HCT116 (cell line): ENCODE data around the gene FRMD3. TPM values are rescaled to one million over a fixed set of nuclear protein-coding genes. Genes with fewer than 3 reads are reported as not detected.

Experiments
- ATAC-seq: fragments of 200-7000 bp; cut with Tn5 transposase; 2 replicates; pipeline ENCODE4 v1.9.1; 2020; ENCODE audit warnings: mild to moderate bottlenecking, moderate library complexity
- BruUV-seq: library from RNA; stranded (reverse); fragments of 400-500 nt; replicated peaks from 2 replicates; lab custom pipeline; 2021; lab: Mats Ljungman, UMichigan
- CTCF ChIA-PET: fragments of 300-600 bp; sonication (Branson Sonifier 250); formaldehyde crosslinking; loops from one replicate; lab custom pipeline; 2021; ENCODE audit warnings: antibody characterized with exemption; lab: Charles Lee
- POLR2A ChIA-PET: fragments of 300-600, 350-600 bp; sonication (Branson Sonifier 250); formaldehyde crosslinking; loops from one replicate; lab custom pipeline; 2021; ENCODE audit warnings: antibody characterized with exemption; lab: Charles Lee
- RAD21 ChIA-PET, 2 experiments: fragments of 300-600 bp; sonication (Branson Sonifier 250); formaldehyde crosslinking; loops; one replicate each; lab custom pipeline; 2023; ENCODE audit warnings: low total read pairs in 2 of 2; ENCODE audit not compliant: uncharacterized antibody in 2 of 2, unreplicated experiment in 2 of 2, low non-redundant PET in 1 of 2; lab: Charles Lee
- DNase-seq: peaks from one replicate; pipeline ENCODE4 v3.0.0-alpha.2; 2010; ENCODE audit warnings: low read depth, low spot score
- H2AFZ ChIP-seq: fragments of 200-600 bp; shearing (Covaris generic), sonication (generic); 2 replicates; pipeline ENCODE4 v1.6.1; 2017; ENCODE audit warnings: low read depth, mixed run types, mixed read lengths, antibody characterized with exemption, low read length; ENCODE audit not compliant: poor library complexity, severe bottlenecking
- H3K27ac ChIP-seq: 2 replicates; pipeline ENCODE4 v1.5.1; 2012; ENCODE audit warnings: low read depth, low read length
- H3K27me3 ChIP-seq: fragments of 200-600 bp; sonication (generic); 2 replicates; pipeline ENCODE4 v1.6.1; 2016; ENCODE audit warnings: mixed run types, low read length, mixed read lengths; ENCODE audit not compliant: insufficient read depth
- H3K36me3 ChIP-seq, 2 experiments: fragments of 200-500 bp in 1 of 2; fragments of 200-600 bp in 1 of 2; sonication (Bioruptor generic) in 1 of 2; sonication (generic) in 1 of 2; 2 replicates each; pipeline versions ENCODE4 v1.5.1 to v1.6.1; 2014 to 2016; ENCODE audit warnings: low read length in 2 of 2, inconsistent platforms in 1 of 2, mixed read lengths in 1 of 2, mixed run types in 1 of 2; ENCODE audit not compliant: insufficient read depth in 2 of 2, control insufficient read depth in 1 of 2
- H3K4me1 ChIP-seq, 2 experiments: fragments of 200-600 bp in 1 of 2; sonication (generic) in 1 of 2; 2 replicates each; pipeline versions ENCODE4 v1.5.1 to v1.6.1; 2012 to 2017; ENCODE audit warnings: low read length in 2 of 2, inconsistent platforms in 1 of 2, mild to moderate bottlenecking in 1 of 2, mixed read lengths in 1 of 2, mixed run types in 1 of 2, moderate library complexity in 1 of 2; ENCODE audit not compliant: insufficient read depth in 2 of 2, control insufficient read depth in 1 of 2
- H3K4me2 ChIP-seq: fragments of 200-600 bp; sonication (generic); 2 replicates; pipeline ENCODE4 v1.6.1; 2017; ENCODE audit warnings: mixed run types, low read length, mixed read lengths
- H3K4me3 ChIP-seq, 2 experiments: fragments of 200-600 bp in 1 of 2; sonication (generic) in 1 of 2; replicated peaks in 1 of 2; 2 replicates each; pipeline ENCODE4 v1.5.1; 2011 to 2016; ENCODE audit warnings: low read length in 2 of 2, control low read depth in 1 of 2, low read depth in 1 of 2, mild to moderate bottlenecking in 1 of 2, mixed read lengths in 1 of 2, mixed run types in 1 of 2
- H3K79me2 ChIP-seq: fragments of 200-600 bp; sonication (generic); 2 replicates; pipeline ENCODE4 v1.6.1; 2017; ENCODE audit warnings: mild to moderate bottlenecking, mixed run types, low read length, moderate library complexity, mixed read lengths; ENCODE audit not compliant: insufficient read depth
- H3K9ac ChIP-seq: fragments of 200-600 bp; sonication (generic); 2 replicates; pipeline ENCODE4 v1.6.1; 2016; ENCODE audit warnings: low read length, mixed read lengths
- H3K9me2 ChIP-seq: fragments of 200-600 bp; sonication (generic), shearing (Covaris generic); 2 replicates; pipeline ENCODE4 v1.6.1; 2017; ENCODE audit warnings: mixed run types, mild to moderate bottlenecking, moderate library complexity; ENCODE audit not compliant: insufficient read depth
- H3K9me3 ChIP-seq, 2 experiments: fragments of 200-500 bp in 1 of 2; fragments of 200-600 bp in 1 of 2; sonication (Bioruptor generic) in 1 of 2; sonication (generic) in 1 of 2; 2 replicates each; pipeline ENCODE4 v1.6.1; 2014 to 2017; ENCODE audit warnings: low read length in 2 of 2, mixed read lengths in 2 of 2, inconsistent platforms in 1 of 2, low read depth in 1 of 2, mild to moderate bottlenecking in 1 of 2, mixed run types in 1 of 2, moderate library complexity in 1 of 2; ENCODE audit not compliant: control insufficient read depth in 1 of 2, insufficient read depth in 1 of 2
- H4K20me1 ChIP-seq: fragments of 200-600 bp; sonication (generic), shearing (Covaris generic); 2 replicates; pipeline ENCODE4 v1.6.1; 2017; ENCODE audit warnings: mixed run types, mild to moderate bottlenecking, moderate library complexity; ENCODE audit not compliant: insufficient read depth
- CBX3 ChIP-seq: IDR thresholded peaks from 2 replicates; pipeline ENCODE4 v1.6.1; 2012; ENCODE audit warnings: low read depth
- CEBPB ChIP-seq: IDR thresholded peaks from 2 replicates; pipeline ENCODE4 v1.6.1; 2012; ENCODE audit warnings: low read depth
- EGR1 ChIP-seq: IDR thresholded peaks from 2 replicates; pipeline ENCODE4 v1.6.1; 2012; ENCODE audit warnings: low read depth
- ELF1 ChIP-seq: IDR thresholded peaks from 2 replicates; pipeline ENCODE4 v1.6.1; 2012; ENCODE audit warnings: low read depth, borderline replicate concordance
- EZH2 ChIP-seq: fragments of 200-600 bp; sonication (generic); IDR thresholded peaks from 2 replicates; pipeline ENCODE4 v1.6.1; 2017; ENCODE audit warnings: antibody characterized with exemption, mixed run types
- EZH2phosphoT487 ChIP-seq: fragments of 200-600 bp; IDR thresholded peaks from 2 replicates; pipeline ENCODE4 v1.6.1; 2018; ENCODE audit warnings: antibody characterized with exemption, borderline replicate concordance
- FOSL1 ChIP-seq: IDR thresholded peaks from 2 replicates; pipeline ENCODE4 v1.6.1; 2012; ENCODE audit warnings: low read depth
- JUND ChIP-seq: IDR thresholded peaks from 2 replicates; pipeline ENCODE4 v1.6.1; 2012
- POLR2AphosphoS5 ChIP-seq: IDR thresholded peaks from 2 replicates; pipeline ENCODE4 v1.6.1; 2011; ENCODE audit warnings: mild to moderate bottlenecking, low read depth, low read length, moderate library complexity
- SIN3A ChIP-seq: IDR thresholded peaks from 2 replicates; pipeline ENCODE4 v1.6.1; 2012; ENCODE audit warnings: low read depth
- SP1 ChIP-seq: IDR thresholded peaks from 2 replicates; pipeline ENCODE4 v1.6.1; 2012; ENCODE audit warnings: low read depth
- SRF ChIP-seq: IDR thresholded peaks from 2 replicates; pipeline ENCODE4 v1.6.1; 2012; ENCODE audit warnings: low read depth
- TCF7L2 ChIP-seq: IDR thresholded peaks from 2 replicates; pipeline ENCODE4 v1.7.0; 2011; ENCODE audit warnings: borderline replicate concordance, inconsistent platforms; ENCODE audit not compliant: insufficient read depth, insufficient read length; ENCODE audit errors: extremely low read depth
- ZFX ChIP-seq: fragments of 450-650 bp; IDR thresholded peaks from 2 replicates; pipeline ENCODE4 v1.6.1; 2017
- ZNF274 ChIP-seq: fragments of 200-500 bp; sonication (Bioruptor generic); IDR thresholded peaks from 2 replicates; pipeline ENCODE4 v1.6.1; 2014; ENCODE audit warnings: mild to moderate bottlenecking, low read depth, low read length, inconsistent platforms
- intact Hi-C: fragments of 100-400 bp; cut with micrococcal nuclease; formaldehyde crosslinking; loops from 2 replicates; pipeline ENCODE4 v1.10.0; 2022
- total RNA-seq: library from RNA; stranded (reverse); gene quantifications from one replicate; pipeline ENCODE4 v1.2.1, GENCODE V29; 2021; ENCODE audit not compliant: unreplicated experiment
- TF ChIP-seq, protein P1 (sequence below): IDR thresholded peaks from 2 replicates; pipeline ENCODE4 v1.6.1; 2012
- TF ChIP-seq, protein P2 (sequence below): IDR thresholded peaks from 2 replicates; pipeline ENCODE4 v1.6.1; 2012; ENCODE audit warnings: low read depth
- TF ChIP-seq, protein P3 (sequence below): IDR thresholded peaks from 2 replicates; pipeline ENCODE4 v1.6.1; 2011; ENCODE audit warnings: mild to moderate bottlenecking, low read length, moderate library complexity; ENCODE audit not compliant: insufficient replicate concordance; ENCODE audit errors: extremely low read depth

Gene FRMD3
- total RNA-seq, 1 experiment from 2014 or later, result 0.89 TPM

- Histone ChIP-seq H4K20me1 (no peaks in the 10 kb centered on the region), H3K27me3 (no peaks in the 10 kb centered on the region), H3K9me2 (no peaks in the 10 kb centered on the region), H2AFZ (no peak overlapping the region), H3K9me3 (no peaks in the 10 kb centered on the region), H3K79me2 (no peaks in the 10 kb centered on the region), H3K9ac (no peak overlapping the region), H3K36me3 (no peaks in the 10 kb centered on the region), H3K27ac (no peak overlapping the region), H3K4me2 (no peak overlapping the region), H3K4me1 (no peaks in the 10 kb centered on the region), H3K4me3 (no peak overlapping the region)
- DNase-seq, result no peak
- ATAC-seq, result no peak
- RAD21 ChIA-PET, result no interaction called here
- no peak for TF ChIP-seq JUND
- no peak for TF ChIP-seq ELF1
- TF ChIP-seq POLR2AphosphoS5, result no peak
- TF ChIP-seq CEBPB, result no peak
- no peak for TF ChIP-seq FOSL1
- TF ChIP-seq, protein P1, sequence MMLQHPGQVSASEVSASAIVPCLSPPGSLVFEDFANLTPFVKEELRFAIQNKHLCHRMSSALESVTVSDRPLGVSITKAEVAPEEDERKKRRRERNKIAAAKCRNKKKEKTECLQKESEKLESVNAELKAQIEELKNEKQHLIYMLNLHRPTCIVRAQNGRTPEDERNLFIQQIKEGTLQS, result no peak
- TF ChIP-seq ZNF274, result no peak
- TF ChIP-seq ZFX, result no peak
- TF ChIP-seq, protein P2, sequence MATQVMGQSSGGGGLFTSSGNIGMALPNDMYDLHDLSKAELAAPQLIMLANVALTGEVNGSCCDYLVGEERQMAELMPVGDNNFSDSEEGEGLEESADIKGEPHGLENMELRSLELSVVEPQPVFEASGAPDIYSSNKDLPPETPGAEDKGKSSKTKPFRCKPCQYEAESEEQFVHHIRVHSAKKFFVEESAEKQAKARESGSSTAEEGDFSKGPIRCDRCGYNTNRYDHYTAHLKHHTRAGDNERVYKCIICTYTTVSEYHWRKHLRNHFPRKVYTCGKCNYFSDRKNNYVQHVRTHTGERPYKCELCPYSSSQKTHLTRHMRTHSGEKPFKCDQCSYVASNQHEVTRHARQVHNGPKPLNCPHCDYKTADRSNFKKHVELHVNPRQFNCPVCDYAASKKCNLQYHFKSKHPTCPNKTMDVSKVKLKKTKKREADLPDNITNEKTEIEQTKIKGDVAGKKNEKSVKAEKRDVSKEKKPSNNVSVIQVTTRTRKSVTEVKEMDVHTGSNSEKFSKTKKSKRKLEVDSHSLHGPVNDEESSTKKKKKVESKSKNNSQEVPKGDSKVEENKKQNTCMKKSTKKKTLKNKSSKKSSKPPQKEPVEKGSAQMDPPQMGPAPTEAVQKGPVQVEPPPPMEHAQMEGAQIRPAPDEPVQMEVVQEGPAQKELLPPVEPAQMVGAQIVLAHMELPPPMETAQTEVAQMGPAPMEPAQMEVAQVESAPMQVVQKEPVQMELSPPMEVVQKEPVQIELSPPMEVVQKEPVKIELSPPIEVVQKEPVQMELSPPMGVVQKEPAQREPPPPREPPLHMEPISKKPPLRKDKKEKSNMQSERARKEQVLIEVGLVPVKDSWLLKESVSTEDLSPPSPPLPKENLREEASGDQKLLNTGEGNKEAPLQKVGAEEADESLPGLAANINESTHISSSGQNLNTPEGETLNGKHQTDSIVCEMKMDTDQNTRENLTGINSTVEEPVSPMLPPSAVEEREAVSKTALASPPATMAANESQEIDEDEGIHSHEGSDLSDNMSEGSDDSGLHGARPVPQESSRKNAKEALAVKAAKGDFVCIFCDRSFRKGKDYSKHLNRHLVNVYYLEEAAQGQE, result no peak
- TF ChIP-seq EGR1, result no peak
- TF ChIP-seq SRF, result no peak
- TF ChIP-seq CBX3, result no peak
- TF ChIP-seq SP1, result no peak
- TF ChIP-seq TCF7L2, result no peak
- no peak for TF ChIP-seq SIN3A
- TF ChIP-seq, protein P3, sequence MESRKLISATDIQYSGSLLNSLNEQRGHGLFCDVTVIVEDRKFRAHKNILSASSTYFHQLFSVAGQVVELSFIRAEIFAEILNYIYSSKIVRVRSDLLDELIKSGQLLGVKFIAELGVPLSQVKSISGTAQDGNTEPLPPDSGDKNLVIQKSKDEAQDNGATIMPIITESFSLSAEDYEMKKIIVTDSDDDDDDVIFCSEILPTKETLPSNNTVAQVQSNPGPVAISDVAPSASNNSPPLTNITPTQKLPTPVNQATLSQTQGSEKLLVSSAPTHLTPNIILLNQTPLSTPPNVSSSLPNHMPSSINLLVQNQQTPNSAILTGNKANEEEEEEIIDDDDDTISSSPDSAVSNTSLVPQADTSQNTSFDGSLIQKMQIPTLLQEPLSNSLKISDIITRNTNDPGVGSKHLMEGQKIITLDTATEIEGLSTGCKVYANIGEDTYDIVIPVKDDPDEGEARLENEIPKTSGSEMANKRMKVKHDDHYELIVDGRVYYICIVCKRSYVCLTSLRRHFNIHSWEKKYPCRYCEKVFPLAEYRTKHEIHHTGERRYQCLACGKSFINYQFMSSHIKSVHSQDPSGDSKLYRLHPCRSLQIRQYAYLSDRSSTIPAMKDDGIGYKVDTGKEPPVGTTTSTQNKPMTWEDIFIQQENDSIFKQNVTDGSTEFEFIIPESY, result no peak
- TF ChIP-seq EZH2phosphoT487, result no peak
- TF ChIP-seq EZH2, result no peak
- BruUV-seq, result no TSS peak
- intact Hi-C loops, result no loop called here
- POLR2A ChIA-PET, result no interaction called here
- CTCF ChIA-PET, result no interaction called here
Measured at GRCh38 chr9:83238871-83239640, 299.1 kb downstream of the FRMD3 start.
